GM21423 (cell line): ENCODE results near the gene ADAMTSL2.

ENCODE experiments used
- ATAC-seq: cut with Tn5 transposase; IDR thresholded peaks from one replicate; pipeline ENCODE4 v1.9.1; 2021; ENCODE audit warnings: mild to moderate bottlenecking, moderate library complexity; ENCODE audit not compliant: unreplicated experiment

Gene ADAMTSL2

GRCh38 chr9:133516256-133516960, 18.1 kb upstream of the ADAMTSL2 start:
- ATAC-seq = no peak

GRCh38 chr9:133516961-133517350, 17.5 kb upstream of the ADAMTSL2 start:
- ATAC-seq = no peak

GRCh38 chr9:133517711-133518110, 16.8 kb upstream of the ADAMTSL2 start:
- no peak for ATAC-seq

DNA sequence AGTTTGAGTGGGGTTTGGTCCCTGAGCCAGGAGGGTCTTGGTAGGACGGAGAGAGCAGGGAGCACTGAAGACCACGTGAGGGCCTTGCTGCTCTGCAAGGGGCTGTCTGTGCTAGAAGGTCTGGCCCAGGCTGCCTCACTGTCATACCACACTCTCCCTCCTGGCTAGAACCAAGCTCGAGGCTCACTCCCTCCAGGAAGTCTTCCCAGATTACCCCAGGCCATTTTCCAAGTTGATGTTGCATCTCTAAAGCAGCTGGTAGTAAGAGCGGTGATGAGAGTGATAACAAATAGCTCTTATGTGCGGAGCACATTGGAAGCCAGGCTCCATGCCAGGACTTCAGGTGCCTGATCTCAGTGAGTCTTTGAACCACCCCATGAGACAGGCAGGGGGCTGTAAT, 16.3 kb upstream of the ADAMTSL2 start:
- no peak for ATAC-seq

DNA sequence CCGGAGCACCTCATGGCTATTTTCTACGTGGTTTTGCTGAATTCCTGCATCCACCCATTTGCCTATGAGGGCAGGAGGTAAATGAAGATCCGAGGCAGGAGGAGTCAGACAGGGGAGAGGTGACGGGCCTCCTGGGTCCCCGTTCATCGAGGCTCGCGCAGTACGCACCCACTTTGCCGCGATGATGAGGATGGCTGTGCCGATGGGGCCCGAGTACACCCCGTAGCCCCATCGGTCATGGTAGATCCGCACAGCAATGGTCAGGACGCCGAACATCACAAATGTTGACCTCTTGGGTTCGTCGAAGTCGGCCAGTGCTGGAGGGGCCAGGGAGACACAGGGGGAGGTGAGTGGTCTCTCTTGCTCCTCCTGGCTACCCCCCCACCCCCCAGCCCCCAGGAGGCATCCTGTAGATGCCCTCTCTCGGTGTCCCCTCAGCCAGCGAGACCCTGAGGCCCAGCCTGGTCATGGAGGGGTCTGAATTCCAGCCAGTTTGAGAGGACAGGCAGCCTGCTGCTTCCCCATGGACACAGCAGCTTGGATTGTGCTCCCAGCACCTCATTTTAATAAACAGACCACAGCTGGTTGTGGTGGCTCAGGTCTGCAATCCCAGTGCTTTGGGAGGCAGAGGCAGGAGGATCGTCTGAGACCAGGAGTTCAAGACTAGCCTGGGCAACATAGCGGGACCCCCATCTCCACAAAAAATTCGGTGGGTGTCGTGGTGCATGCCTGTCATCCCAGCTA, 15.6 kb upstream of the ADAMTSL2 start:
- ATAC-seq = no peak

DNA sequence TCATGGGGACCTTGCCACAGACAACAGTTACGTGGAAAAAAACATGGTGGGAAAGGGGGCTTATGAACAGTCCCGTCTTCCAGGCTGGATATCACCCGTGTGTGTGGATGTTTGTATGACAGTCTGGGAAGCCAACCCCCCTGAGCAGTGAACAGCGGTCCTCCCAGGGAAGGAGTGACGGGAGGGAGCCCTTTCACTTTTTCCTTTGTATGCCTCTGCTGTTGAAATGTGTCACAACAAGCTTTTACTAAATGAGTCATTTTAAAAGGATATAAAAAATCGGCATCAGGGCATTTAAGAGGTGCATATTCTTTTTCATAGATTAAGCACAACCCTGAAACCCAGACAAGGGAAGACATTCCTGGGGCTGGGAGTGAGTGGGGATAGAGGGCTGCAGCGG, 14.8 kb upstream of the ADAMTSL2 start:
- ATAC-seq = no peak

GRCh38 chr9:133520121-133520835, 14.2 kb upstream of the ADAMTSL2 start:
- ATAC-seq = no peak

GRCh38 chr9:133521122-133522072, 13.1 kb upstream of the ADAMTSL2 start:
- no peak for ATAC-seq

- ATAC-seq = no peak
These were observed 12.2 kb upstream of the ADAMTSL2 start for GRCh38 chr9:133522073-133522910.

- no peak for ATAC-seq
These were observed 11.4 kb upstream of the ADAMTSL2 start for GRCh38 chr9:133523106-133523505.

DNA sequence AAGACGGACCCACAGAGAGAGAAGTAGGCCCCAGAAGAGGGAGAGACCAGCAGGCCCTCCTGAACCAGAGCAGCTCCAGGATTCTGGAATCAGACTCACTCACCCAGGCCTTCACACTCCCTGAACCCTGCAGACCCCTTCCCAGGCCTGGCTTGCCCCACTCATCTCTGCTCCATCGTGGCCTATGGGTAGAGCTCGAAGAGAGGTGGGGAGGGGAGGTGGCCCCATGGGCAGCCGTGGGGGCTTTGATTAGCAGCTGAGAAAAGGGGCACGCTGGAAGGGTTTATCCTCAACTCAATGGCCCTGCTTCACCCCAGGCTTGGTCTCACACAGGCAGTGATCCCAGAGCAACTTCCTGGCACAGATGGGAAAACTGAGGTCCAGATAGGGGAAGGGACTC, 10.4 kb upstream of the ADAMTSL2 start:
- no peak for ATAC-seq

DNA sequence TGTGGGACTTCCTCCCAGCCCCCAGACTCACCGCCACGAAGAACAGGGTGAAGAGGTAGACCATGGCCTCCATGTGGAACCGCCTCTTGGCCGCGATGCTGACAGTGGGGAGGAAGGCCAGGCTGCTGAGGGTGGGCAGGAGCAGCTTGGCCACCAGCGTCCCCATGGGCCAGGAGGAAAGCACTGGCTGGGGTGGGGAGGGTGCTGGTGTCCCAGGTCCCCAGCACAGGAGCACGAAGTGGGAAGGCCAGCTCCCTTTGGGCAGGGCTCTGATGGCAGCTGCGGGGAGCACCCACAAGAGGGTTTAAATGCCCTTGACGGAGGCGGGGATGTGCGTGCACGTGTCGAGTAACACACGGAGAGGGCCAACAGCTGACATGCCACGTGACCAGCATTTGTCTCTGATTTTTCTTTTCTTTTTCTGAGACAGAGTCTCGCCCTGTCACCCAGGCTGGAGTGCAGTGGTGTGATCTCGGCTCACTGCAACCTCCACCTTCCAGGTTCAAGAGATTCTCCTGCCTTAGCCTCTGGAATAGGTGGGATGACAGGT, 9.8 kb upstream of the ADAMTSL2 start, which contains the start of gene MYMK:
TSS of gene MYMK (minus strand) at position 281 of the 550 bp plus-strand sequence. CDS start at position 166, 115 bp downstream.
- no peak for ATAC-seq

- no peak for ATAC-seq
These were observed 8.8 kb upstream of the ADAMTSL2 start for GRCh38 chr9:133525677-133526076.

DNA sequence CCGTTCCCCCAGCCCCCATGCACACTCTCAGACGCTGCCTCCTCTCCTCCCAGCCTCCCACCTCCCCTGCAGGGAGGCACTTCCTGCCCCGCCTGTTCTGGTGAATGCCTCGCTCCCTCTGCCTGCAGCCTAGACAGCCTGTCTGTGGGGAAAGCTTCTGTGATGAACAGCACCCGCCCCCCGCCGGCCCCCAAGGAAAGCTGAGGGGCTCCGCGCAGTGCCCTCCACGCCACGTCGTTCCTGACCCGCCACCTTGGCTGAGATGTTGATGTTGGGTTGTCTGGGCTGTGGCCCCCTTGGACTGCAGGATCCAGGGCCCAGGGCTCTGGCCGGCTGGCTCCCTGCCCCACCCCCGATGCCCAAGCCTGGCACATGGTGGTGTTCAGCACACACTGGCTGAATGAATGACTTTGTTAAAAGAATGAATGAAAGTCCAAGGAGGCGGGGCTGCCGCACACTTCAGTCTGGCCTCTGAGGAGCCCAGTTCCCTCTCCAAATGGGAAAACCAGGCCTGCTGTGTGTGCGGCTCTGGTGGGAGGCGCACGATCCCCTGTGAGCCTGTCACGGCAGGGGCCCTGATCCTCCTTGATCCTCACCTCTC, 7.7 kb upstream of the ADAMTSL2 start:
- ATAC-seq = no peak

DNA sequence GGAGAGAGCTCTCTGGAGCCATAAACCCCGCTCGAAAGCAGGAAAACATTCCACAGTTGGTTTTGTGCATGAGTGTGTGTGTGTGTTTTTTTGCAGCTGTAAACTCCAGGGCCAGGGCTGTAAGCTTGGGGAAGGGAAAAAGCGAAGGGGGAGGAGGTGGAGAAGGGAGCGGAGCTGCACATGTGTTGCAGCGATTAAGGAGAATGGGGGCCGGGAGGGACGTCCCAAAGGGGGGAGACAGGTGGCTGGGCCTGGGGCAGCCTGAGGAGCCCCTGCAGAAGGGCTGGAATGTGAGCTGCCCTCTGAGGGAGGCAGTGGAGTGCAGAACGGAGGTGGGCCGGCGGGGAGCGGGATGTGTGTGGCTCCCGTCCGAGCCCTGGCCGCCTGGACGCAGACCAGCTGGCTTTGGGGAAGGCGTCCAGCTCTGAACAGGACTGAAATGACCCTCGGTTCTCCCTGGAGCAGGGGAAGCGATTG, 7.0 kb upstream of the ADAMTSL2 start:
- no peak for ATAC-seq

DNA sequence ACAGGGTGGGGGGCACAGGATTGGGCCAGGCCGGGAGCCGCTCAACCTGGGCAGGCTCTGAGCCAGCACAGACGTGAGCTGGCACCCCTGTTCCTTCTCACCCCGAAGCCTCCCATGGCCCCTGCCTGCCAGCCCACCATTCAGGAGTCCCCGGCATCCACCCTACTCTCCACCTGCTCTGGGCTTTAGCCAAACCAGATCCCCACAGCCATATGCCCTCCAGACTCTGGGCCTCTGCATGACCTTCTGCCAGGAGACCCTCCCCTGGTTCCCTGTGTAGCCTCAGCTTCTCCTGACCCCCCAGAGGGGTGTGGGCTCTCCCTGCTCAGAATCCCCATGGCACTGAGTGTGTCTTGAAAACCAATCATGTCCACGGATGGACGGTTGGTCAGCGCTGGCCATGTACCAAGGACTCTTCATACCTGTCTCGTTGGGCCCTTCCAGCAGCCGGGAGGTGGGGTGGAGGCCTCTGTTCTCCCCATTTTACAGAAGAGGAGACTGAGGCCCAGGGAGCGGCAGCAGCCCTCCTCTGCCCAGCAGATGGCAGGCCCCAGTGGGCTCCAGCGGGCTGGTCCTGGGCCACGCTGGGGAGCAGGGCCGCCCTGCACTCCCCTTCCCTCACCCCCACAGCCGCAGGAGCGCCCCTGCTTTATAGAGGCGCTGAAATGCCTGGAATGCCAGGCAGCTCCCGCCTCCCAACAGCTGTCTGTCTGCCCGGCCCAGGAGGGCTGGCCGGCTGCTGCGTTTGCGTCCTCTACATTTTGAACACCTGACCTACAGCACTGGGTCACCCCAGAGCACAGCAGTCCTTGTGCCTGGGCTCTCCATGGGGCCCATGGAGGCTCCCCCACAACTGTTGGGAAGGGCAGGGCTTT, 6.3 kb upstream of the ADAMTSL2 start:
- ATAC-seq = no peak

DNA sequence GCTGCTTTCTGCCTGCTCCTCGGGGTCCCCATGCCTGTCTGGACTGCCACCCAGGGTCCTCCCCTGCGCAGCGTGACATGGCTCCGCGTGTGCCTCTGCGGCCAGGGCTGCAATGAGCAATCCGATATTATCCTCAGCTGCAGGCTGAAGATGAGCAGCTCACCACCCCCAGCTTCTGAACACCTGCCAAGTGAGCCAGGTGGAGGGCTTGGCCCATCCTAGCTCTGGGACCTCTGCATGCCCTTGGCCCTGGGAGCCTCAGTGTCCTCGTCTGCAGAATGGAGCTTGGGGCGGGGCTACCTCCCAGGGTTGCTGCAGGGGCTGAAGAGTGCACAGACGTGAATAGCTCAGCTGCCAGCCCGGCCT, 5.6 kb upstream of the ADAMTSL2 start:
- ATAC-seq = no peak

DNA sequence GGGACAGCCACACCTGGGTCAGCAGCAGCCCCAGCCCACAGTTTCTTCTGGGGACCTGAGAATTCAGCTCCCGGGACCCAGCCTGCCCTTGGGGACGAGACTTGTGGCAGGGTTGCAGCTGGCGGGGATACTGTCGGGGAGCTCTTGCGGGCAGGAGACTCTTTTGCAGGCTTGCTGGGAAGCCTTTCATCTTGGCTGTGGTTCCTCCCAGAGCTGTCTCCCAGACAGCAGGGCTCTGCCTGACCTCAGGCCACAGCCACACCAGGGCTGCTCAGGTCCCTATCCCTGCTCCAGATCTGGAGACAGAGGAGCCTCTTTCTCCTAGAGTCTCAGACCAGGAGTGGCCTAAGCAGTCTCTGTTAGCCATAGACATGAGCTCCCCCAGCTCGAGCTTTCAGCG, 5.0 kb upstream of the ADAMTSL2 start:
- ATAC-seq = no peak
